ENCODE results near the gene ENHO.

ENHO gene

DNA sequence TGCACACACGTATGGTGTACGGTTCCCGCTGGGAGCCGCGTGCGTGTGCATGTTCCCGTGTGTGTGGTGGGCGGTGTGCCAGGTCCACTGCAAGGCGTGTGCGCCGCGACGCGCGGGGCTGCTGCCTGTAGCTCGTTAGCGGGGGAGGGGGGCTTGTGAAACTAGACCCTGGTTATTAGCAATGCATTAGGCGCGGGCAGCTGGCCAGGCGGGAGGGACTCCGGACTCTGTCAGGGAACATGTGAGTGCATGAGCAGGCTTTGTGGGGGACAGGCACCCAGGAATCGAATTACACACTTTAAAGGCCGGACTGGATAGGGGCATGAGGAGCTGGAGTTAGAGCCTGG, 32.2 kb upstream of the ENHO start:
- Histone ChIP-seq H3K27me3 (ENCODE audit: insufficient read depth, low read length) (0 out of 2 replicates have a peak, but pooled peaks cover 11% of the 10 kb centered on the region), H3K9me2 (ENCODE audit: low read depth, low read length) (no peaks in the 10 kb centered on the region), H3K79me2 (ENCODE audit: insufficient read depth, low read length) (no peaks in the 10 kb centered on the region), H2AFZ (ENCODE audit: low read length) (no peak overlapping the region), H3K9me3 (ENCODE audit: low read length) (no peaks in the 10 kb centered on the region), H3K4me2 (ENCODE audit: low read length) (no peak overlapping the region), H3K4me3 (ENCODE audit: low read depth, low read length, poor library complexity, severe bottlenecking) (no peak overlapping the region), H3K4me1 (ENCODE audit: insufficient read depth, low read length, severe bottlenecking) (no peaks in the 10 kb centered on the region), H3K9ac (ENCODE audit: low read length) (no peak overlapping the region), H4K20me1 (ENCODE audit: insufficient read depth, low read length) (no peaks in the 10 kb centered on the region), H3K27ac (ENCODE audit: low read depth, low read length, poor library complexity, severe bottlenecking) (no peak overlapping the region), H3K36me3 (ENCODE audit: insufficient read depth, low read length) (no peaks in the 10 kb centered on the region), H3F3A (ENCODE audit: insufficient read depth, low read length) (no peaks in the 10 kb centered on the region)
- TF ChIP-seq EZH2 (IDR thresholded peaks at IDR 0.05; ENCODE audit: borderline replicate concordance, low read length) = no peak
- TF ChIP-seq, protein P1, sequence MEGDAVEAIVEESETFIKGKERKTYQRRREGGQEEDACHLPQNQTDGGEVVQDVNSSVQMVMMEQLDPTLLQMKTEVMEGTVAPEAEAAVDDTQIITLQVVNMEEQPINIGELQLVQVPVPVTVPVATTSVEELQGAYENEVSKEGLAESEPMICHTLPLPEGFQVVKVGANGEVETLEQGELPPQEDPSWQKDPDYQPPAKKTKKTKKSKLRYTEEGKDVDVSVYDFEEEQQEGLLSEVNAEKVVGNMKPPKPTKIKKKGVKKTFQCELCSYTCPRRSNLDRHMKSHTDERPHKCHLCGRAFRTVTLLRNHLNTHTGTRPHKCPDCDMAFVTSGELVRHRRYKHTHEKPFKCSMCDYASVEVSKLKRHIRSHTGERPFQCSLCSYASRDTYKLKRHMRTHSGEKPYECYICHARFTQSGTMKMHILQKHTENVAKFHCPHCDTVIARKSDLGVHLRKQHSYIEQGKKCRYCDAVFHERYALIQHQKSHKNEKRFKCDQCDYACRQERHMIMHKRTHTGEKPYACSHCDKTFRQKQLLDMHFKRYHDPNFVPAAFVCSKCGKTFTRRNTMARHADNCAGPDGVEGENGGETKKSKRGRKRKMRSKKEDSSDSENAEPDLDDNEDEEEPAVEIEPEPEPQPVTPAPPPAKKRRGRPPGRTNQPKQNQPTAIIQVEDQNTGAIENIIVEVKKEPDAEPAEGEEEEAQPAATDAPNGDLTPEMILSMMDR (IDR thresholded peaks at IDR 0.05; ENCODE audit: low read length) = no peak

DNA sequence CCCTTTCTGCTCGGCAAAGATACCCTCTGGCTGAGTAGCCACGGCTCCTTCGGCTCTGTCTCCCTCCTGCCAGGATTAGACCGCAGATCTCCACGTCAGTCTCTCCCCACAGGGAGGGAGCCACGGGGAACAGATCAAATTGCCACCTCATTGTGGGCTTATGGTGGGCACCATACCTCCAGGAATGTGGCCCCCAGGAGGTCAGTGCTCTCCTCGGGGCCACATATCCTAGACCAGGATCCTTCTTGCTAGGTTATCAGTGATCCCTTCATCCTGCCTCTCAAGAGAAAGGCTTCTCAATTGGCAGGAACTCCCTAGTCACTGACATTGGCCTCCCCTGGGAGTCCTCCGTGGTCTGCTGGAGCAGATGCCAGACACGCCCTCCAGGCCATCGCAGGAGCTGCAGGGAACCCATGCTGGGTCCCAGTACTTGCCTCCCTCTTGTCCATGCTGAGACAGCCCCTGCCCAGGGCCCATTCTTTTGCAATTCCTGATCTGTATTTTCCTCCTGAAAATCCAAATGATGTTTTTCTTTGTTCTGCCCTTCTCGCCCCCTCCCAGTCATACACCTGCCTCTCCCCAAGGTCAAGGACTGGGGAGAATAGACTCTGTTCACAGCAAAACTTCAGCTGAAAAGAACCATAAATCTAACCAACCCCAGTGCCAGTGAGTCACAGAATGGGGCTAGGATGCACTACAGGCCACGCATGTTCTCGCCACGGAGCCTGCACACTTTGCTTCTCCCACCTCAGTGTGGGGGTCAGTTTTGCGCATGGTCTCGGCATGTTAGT, 31.6 kb upstream of the ENHO start:
- Histone ChIP-seq H3K4me1 (ENCODE audit: insufficient read depth, low read length, severe bottlenecking) (no peaks in the 10 kb centered on the region), H3K9ac (ENCODE audit: low read length) (no peak overlapping the region), H3K79me2 (ENCODE audit: insufficient read depth, low read length) (no peaks in the 10 kb centered on the region), H3K4me2 (ENCODE audit: low read length) (no peak overlapping the region), H3K36me3 (ENCODE audit: insufficient read depth, low read length) (no peaks in the 10 kb centered on the region), H3K27ac (ENCODE audit: low read depth, low read length, poor library complexity, severe bottlenecking) (no peak overlapping the region), H3K4me3 (ENCODE audit: low read depth, low read length, poor library complexity, severe bottlenecking) (no peak overlapping the region), H3K9me2 (ENCODE audit: low read depth, low read length) (no peaks in the 10 kb centered on the region), H3K27me3 (ENCODE audit: insufficient read depth, low read length) (0 out of 2 replicates have a peak, but pooled peaks cover 11% of the 10 kb centered on the region), H2AFZ (ENCODE audit: low read length) (no peak overlapping the region), H3F3A (ENCODE audit: insufficient read depth, low read length) (no peaks in the 10 kb centered on the region), H4K20me1 (ENCODE audit: insufficient read depth, low read length) (no peaks in the 10 kb centered on the region), H3K9me3 (ENCODE audit: low read length) (no peaks in the 10 kb centered on the region)
- TF ChIP-seq, protein P1 (IDR thresholded peaks at IDR 0.05; ENCODE audit: low read length) = no peak

DNA sequence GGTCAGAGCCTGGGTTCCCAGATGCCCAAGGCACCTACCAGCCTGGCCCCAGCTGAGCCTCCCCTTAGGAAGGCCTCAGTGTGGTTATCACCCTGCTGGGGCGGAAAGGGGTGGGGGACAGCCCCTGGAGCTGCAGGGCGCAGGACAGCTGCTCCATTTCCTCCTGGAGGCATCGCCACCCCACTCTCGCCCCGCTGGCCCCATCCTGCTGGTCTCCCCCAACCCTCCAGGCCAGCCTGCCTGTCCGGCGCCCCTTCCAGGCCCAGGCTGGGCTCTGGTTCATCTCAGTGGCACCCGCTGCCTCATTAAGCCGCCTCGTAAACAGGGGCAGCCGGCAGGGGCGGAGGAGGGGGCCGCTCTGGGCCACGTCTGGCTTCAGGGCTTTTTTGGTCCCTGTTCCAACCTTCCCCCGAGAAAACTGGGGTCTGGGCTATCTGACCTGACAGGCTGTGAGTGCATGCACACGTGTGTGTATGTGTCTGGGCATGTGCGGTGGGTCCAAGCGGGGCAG, 30.8 kb upstream of the ENHO start:
- H4K20me1 ChIP-seq (ENCODE audit: insufficient read depth, low read length) = no peaks in the 10 kb centered on the region

More for the DNA sequence above, 30.8 kb upstream of the ENHO start:
- H3K9ac ChIP-seq (ENCODE audit: low read length) = no peak overlapping the region
- H2AFZ ChIP-seq (ENCODE audit: low read length) = no peak overlapping the region
- H3K36me3 ChIP-seq (ENCODE audit: insufficient read depth, low read length) = no peaks in the 10 kb centered on the region
- H3K4me1 ChIP-seq (ENCODE audit: insufficient read depth, low read length, severe bottlenecking) = no peaks in the 10 kb centered on the region
- no peaks in the 10 kb centered on the region for H3F3A ChIP-seq (ENCODE audit: insufficient read depth, low read length)
- TF ChIP-seq, protein P1 (IDR thresholded peaks at IDR 0.05; ENCODE audit: low read length) = no peak
- TF ChIP-seq EZH2 (IDR thresholded peaks at IDR 0.05; ENCODE audit: borderline replicate concordance, low read length) = no peak
- H3K27ac ChIP-seq (ENCODE audit: low read depth, low read length, poor library complexity, severe bottlenecking) = no peak overlapping the region
- no peaks in the 10 kb centered on the region for H3K9me2 ChIP-seq (ENCODE audit: low read depth, low read length)
- H3K9me3 ChIP-seq (ENCODE audit: low read length) = no peaks in the 10 kb centered on the region
- H3K79me2 ChIP-seq (ENCODE audit: insufficient read depth, low read length) = no peaks in the 10 kb centered on the region
- 0 out of 2 replicates have a peak, but pooled peaks cover 11% of the 10 kb centered on the region for H3K27me3 ChIP-seq (ENCODE audit: insufficient read depth, low read length)
- H3K4me3 ChIP-seq (ENCODE audit: low read depth, low read length, poor library complexity, severe bottlenecking) = no peak overlapping the region
- no peak overlapping the region for H3K4me2 ChIP-seq (ENCODE audit: low read length)
